ENCODE data around the gene FSTL4. TPM values are rescaled to one million over a fixed set of nuclear protein-coding genes. Genes with fewer than 3 reads are reported as not detected.

The FSTL4 gene
- total and polyA plus RNA-seq, 2 experiments from 2014 or later, result 0.47 to 0.74 TPM

DNA sequence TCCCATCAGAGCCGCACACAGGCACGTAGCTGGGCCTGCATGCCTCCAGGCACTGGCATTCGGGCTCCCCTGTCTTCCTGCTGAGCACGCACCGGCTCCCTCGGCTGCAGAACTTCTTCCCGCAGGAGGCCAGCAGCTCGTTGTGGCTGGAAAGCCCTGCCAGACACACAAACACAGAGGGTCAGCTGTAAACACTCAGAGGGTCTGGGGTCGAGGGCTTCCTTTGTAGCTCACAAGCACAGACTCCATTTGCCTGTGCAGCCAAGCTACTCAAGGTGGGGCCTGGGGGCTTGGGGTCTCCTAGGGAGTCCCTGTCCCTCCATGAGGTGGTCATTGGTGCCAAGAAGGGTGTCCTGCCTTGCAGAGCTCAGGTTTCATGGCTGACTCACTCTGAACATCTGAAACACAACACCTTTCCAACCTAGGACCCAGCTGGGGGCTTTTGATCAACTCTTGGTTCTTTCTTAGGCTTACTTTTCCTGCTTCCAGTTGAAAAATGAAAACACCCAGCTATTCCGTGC, 211.4 kb downstream of the FSTL4 start:
- Histone ChIP-seq H3K27me3 (no peaks in the 10 kb centered on the region), H3K27ac (no peak overlapping the region), H3K4me1 (ENCODE audit: insufficient read depth) (peaks cover 13% of the 10 kb centered on the region), H3K79me2 (no peaks in the 10 kb centered on the region), H3K4me3 (no peak overlapping the region), H3K9me3 (ENCODE audit: low read depth) (no peaks in the 10 kb centered on the region), H3K4me2 (no peak overlapping the region), H4K20me1 (ENCODE audit: insufficient read depth, poor library complexity, severe bottlenecking) (no peaks in the 10 kb centered on the region), H3K36me3 (replicated peaks; ENCODE audit: insufficient read depth, low read depth) (no peaks in the 10 kb centered on the region), H3K9me2 (replicated peaks; ENCODE audit: insufficient read depth) (no peaks in the 10 kb centered on the region), H2AFZ (no peak overlapping the region)
- WGBS (ENCODE audit: low lambda C conversion rate, missing lambda C conversion rate), result 46% methylated on average over 10 of the region's 10 CpGs
- no peak for DNase-seq (ENCODE audit: low spot score)
- TF ChIP-seq, protein P1, sequence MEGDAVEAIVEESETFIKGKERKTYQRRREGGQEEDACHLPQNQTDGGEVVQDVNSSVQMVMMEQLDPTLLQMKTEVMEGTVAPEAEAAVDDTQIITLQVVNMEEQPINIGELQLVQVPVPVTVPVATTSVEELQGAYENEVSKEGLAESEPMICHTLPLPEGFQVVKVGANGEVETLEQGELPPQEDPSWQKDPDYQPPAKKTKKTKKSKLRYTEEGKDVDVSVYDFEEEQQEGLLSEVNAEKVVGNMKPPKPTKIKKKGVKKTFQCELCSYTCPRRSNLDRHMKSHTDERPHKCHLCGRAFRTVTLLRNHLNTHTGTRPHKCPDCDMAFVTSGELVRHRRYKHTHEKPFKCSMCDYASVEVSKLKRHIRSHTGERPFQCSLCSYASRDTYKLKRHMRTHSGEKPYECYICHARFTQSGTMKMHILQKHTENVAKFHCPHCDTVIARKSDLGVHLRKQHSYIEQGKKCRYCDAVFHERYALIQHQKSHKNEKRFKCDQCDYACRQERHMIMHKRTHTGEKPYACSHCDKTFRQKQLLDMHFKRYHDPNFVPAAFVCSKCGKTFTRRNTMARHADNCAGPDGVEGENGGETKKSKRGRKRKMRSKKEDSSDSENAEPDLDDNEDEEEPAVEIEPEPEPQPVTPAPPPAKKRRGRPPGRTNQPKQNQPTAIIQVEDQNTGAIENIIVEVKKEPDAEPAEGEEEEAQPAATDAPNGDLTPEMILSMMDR (IDR thresholded peaks at IDR 0.05; ENCODE audit: poor library complexity), result no peak
- TF ChIP-seq EZH2 (IDR thresholded peaks at IDR 0.05; ENCODE audit: borderline replicate concordance) (no peak), EZH2phosphoT487 (IDR thresholded peaks at IDR 0.05; ENCODE audit: low read depth, severe bottlenecking, unreplicated experiment) (no peak)

DNA sequence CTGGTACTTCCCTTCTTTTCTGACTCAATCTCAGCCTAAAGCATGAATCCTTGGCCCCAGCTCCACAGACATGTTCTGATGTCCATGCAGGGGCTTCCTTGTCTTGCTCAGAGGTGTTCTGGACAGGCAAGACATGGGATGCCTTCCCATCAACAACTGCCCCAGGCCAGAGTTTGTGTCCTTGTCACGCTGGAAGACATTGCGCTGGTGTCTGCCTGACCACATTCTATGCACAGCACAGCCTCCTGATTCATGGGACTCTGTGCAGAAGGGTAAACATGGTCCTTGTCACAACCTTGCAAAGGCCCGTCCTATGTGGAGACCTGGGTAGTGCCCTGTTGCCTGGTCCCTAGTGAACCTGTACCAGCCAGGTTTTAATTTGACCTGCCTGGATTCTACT, 212.2 kb downstream of the FSTL4 start:
- WGBS (ENCODE audit: low lambda C conversion rate, missing lambda C conversion rate), result 98% methylated on average over 3 of the region's 3 CpGs
- DNase-seq (ENCODE audit: low spot score), result no peak

DNA sequence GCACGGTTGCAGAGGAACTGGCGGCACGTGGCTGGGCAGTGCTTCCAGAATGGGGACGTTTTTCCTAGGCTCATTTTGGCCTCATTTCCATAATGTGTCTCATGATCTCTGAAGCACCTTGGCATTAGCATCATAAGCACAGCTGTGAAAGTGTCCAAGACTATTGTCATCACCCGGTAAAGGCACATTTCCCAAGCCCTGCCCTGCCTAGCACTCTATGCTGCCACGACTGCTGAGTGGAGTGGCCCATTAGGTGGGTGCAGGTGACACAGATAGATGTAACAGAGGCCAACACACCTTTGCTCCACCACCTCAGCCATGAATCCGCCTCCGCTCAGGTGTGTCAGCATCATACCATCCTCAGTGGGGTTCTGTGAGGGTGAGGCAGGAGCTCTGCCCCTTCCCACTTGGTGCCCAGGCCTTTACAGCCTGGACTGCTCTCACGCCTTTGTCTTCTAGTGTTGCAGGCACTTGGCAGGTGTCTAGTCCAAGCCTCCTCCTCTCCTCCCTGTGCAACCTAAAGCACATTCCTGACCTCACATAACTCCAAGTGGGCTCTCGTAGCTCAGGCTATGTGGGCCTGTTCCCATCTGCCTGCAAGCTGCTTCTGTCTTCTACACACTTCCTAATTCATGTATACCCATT, 213.0 kb downstream of the FSTL4 start:
- no peak overlapping the region for H3K4me2 ChIP-seq
- H3K79me2 ChIP-seq, result no peaks in the 10 kb centered on the region
- H2AFZ ChIP-seq, result no peak overlapping the region
- no peaks in the 10 kb centered on the region for H3K9me2 ChIP-seq (replicated peaks; ENCODE audit: insufficient read depth)
- TF ChIP-seq EZH2 (IDR thresholded peaks at IDR 0.05; ENCODE audit: borderline replicate concordance) (no peak), EZH2phosphoT487 (IDR thresholded peaks at IDR 0.05; ENCODE audit: low read depth, severe bottlenecking, unreplicated experiment) (no peak)
- TF ChIP-seq, protein P1 (IDR thresholded peaks at IDR 0.05; ENCODE audit: poor library complexity), result no peak
- no peaks in the 10 kb centered on the region for H4K20me1 ChIP-seq (ENCODE audit: insufficient read depth, poor library complexity, severe bottlenecking)
- no peaks in the 10 kb centered on the region for H3K27me3 ChIP-seq
- H3K27ac ChIP-seq, result no peak overlapping the region
- WGBS (ENCODE audit: low lambda C conversion rate, missing lambda C conversion rate), result 68% methylated on average over 9 of the region's 10 CpGs
- no peak overlapping the region for H3K4me3 ChIP-seq
- H3K4me1 ChIP-seq (ENCODE audit: insufficient read depth), result peaks cover 13% of the 10 kb centered on the region
- H3K36me3 ChIP-seq (replicated peaks; ENCODE audit: insufficient read depth, low read depth), result no peaks in the 10 kb centered on the region
- H3K9me3 ChIP-seq (ENCODE audit: low read depth), result no peaks in the 10 kb centered on the region
- no peak for DNase-seq (ENCODE audit: low spot score)

More for the DNA sequence above, 212.2 kb downstream of the FSTL4 start:
- H3K4me2 ChIP-seq, result no peak overlapping the region
- no peak overlapping the region for H2AFZ ChIP-seq
- no peaks in the 10 kb centered on the region for H3K36me3 ChIP-seq (replicated peaks; ENCODE audit: insufficient read depth, low read depth)
- H3K27me3 ChIP-seq, result no peaks in the 10 kb centered on the region
- H3K79me2 ChIP-seq, result no peaks in the 10 kb centered on the region
- H3K4me1 ChIP-seq (ENCODE audit: insufficient read depth), result peaks cover 13% of the 10 kb centered on the region
- TF ChIP-seq EZH2phosphoT487 (IDR thresholded peaks at IDR 0.05; ENCODE audit: low read depth, severe bottlenecking, unreplicated experiment), result no peak
- TF ChIP-seq, protein P1 (IDR thresholded peaks at IDR 0.05; ENCODE audit: poor library complexity), result no peak
- TF ChIP-seq EZH2 (IDR thresholded peaks at IDR 0.05; ENCODE audit: borderline replicate concordance), result no peak
- no peaks in the 10 kb centered on the region for H3K9me2 ChIP-seq (replicated peaks; ENCODE audit: insufficient read depth)
- no peak overlapping the region for H3K4me3 ChIP-seq
- H4K20me1 ChIP-seq (ENCODE audit: insufficient read depth, poor library complexity, severe bottlenecking), result no peaks in the 10 kb centered on the region
- H3K27ac ChIP-seq, result no peak overlapping the region
- no peaks in the 10 kb centered on the region for H3K9me3 ChIP-seq (ENCODE audit: low read depth)
